Measurements from ENCODE around the gene LRRC7.
"Not testable (repeated sequence)": the region's sequence is repeated elsewhere in the genome, so short reads cannot be mapped to it uniquely, and the experiment has no call there.

The LRRC7 gene

DNA sequence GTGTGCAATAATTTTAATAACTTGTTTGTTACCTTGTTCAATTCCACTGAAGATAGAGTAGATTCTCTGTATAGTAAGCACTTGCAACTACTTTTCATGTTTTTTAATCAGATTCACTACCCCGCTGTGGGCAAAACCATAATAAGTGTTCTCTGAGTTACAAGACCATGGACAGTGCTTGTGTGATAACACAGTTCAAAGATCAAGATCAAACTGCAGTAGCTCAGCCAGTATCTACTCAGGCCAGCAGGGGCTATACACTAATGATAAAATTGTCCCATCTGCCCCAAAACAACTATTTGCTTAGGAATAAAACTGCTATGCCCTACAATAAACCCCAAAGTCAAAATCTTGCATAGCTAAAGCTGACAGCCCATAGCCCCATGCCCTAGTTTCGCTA, 129.6 kb downstream of the LRRC7 start:
- DNase-seq (ENCODE audit: low read depth in 2 of 2) = no peak

- DNase-seq (ENCODE audit: low read depth in 2 of 2) = no peak
These were observed 133.0 kb downstream of the LRRC7 start for GRCh38 chr1:69700770-69701169.

- no peak for DNase-seq (ENCODE audit: low read depth in 2 of 2)
These were observed 134.4 kb downstream of the LRRC7 start for GRCh38 chr1:69702085-69702484.

- DNase-seq (ENCODE audit: low read depth in 2 of 2) = no peak
These were observed 138.8 kb downstream of the LRRC7 start for GRCh38 chr1:69706473-69706872.

DNA sequence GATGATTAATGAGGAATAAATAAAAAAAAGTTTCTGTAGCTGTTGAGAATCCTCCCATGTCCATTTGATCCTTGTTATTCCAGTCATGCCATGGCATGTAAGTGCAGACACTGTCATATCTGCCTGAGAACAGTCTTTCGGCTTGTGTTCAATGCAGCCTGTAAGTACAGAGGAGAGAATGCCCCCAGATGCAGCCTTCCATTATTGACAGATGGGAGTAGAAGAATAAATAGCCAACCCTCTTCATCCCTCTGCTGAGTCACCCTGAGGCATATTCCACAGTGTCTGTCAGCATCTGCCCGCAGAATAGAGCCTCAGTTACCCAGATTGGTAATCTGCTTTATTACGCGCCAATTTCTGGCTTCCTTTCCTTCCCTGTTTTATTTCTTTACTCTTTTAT, 139.4 kb downstream of the LRRC7 start:
- DNase-seq (ENCODE audit: low read depth in 2 of 2) = no peak

DNA sequence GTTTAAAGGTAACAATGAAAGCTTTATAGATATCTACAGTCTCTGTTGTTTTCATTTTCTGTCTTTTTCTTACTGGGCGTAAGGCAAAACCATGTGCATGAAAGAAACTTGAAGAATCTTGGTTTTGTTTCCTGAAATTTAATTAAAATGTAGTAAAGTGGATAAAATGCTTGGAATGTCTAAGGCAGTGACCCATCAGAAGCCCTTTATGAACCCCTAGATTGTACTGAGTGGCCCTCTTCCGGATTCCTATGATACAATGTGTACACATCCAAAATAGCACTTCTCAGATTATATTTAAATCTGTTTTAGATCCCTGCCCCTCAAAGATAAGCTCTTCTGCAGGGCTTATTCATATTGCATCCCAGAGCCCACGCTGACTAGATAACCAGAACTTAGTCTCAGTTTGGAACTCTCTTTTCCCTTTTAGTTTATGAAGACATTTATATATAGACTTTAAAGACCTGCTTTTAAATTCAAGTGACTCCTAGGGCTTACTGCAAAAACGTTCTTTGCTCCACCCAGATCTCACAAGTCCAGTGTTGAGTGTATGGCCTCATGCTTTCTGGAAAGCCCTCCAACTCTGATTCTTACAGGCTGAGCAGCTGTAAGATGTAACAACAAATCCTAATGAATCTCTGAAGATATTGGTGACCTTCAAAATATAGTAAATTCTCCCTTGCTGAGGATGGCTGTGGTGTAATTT, 142.9 kb downstream of the LRRC7 start:
- DNase-seq (ENCODE audit: low read depth in 2 of 2) = no peak

DNA sequence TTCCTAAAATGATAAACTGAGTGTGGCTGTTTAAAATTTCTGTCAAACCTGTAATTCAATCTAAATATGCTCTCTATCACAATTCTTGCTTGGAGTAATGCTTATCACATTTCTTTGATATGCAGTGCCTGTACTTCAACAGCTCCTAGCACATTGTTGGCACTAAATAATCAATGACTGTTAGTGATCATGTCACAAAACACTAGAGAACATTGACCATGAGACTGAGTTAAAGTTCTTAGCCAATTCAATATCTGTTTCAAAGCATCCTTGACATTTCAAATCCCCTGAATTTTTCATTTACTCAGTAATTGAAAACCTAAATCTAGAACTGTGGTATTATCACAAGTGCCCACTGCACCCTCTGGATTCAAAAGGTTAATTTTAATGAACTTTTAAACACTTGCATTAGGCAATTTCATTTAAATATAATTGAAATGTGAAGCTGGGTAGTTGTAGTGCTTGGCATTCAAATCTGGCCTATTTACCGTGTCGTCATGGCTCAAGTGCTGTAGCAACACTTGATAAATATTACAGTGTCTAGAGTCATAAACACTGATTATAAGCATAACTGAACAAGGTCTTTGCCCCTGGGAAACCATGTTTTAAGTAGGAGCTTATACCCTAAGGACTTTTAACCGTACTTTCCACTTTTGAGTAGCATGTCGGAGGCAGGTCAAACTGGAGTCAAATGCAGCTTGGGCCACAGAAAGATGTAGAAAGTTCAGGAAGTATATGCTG, 143.6 kb downstream of the LRRC7 start:
- no peak for DNase-seq (ENCODE audit: low read depth in 2 of 2)

DNA sequence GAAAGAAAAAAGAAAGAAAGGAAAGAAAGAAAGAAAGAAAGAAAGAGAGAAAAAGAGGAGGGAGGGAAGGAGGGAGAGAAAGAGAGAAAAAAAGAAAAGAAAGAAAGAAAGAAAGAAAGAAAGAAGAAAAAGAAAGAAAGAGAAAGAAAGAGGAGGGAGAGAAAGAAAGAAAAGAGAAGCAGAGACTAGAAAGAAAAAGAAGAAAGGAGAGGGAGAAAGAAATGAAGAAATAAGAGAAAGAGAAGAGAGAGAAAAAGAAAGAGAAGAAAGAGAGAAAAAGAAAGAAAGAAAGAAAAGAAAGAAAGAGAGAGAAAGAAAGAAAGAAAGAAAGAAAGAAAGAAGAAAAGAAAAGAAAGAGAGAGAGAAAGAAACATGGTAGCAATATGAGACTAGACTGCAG, 150.1 kb downstream of the LRRC7 start:
- DNase-seq (ENCODE audit: low read depth in 2 of 2) = not testable (repeated sequence)

DNA sequence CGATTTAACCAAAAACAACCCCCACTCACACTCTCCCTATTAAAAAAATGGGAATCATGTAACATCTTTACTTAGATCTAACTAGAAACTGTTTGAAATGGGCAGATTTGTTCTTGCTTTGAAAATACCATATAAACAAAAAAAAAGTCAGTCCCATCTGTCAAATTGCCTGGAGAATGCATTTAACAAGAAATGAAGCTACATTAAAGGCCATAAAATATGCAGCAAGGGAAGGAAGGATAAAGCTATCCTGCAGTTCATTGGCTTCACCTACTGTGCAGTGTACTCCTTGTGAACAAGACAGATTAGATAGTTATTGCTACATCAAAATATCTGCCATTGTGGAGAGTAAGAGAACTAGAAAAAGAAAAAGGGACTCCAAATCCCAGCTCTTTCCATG, 160.5 kb downstream of the LRRC7 start:
- no peak for DNase-seq (ENCODE audit: low read depth in 2 of 2)

DNA sequence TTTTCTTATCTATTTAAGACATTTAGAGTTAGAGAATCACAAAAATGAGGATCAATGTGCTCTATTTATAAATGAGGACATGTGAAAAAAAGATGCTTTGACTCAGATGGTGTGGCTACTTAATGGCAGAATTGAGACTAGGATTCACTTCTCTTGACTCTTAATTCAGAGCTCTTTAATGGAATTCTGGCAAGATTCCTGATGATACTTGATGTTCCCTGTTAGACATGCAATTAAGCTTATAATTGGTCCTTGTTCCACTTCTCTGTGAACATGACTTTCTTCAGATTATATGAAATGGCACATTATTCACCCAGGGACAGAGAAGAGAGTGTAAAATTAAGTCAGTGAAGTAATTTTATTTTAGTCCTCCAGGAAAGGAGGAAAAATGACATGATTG, 165.3 kb downstream of the LRRC7 start:
- no peak for DNase-seq (ENCODE audit: low read depth in 2 of 2)

DNA sequence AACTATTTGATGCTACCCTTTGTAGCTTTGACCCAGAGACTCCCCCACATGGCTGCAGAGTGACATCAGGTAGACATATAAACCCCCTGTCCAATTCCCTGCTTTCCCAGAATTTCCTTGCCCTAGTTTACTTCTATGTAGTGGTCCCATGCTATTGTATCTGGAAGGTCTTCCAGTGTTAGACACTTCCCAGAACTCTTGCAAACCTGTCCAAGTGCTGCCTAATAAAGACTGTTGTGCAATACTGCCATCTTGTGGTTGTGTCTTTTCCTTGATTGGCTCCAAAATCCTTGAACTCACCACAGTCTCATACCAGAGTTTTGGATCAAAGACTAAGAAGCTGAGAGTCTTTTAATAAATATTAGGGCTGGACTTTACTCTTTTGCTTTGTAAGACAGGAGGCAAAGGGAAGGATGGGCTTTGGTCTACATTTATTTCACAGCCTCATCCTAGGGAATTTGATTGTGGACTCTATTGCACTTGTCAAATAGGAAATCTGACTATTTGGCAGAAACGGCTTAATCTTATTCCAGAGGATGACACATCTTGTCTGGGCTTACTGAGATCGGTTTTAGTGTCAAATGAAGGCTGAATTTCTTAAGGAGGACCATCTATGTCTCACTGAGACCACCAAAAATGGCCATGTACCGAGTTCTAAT, 169.9 kb downstream of the LRRC7 start:
- no peak for DNase-seq (ENCODE audit: low read depth in 2 of 2)

DNA sequence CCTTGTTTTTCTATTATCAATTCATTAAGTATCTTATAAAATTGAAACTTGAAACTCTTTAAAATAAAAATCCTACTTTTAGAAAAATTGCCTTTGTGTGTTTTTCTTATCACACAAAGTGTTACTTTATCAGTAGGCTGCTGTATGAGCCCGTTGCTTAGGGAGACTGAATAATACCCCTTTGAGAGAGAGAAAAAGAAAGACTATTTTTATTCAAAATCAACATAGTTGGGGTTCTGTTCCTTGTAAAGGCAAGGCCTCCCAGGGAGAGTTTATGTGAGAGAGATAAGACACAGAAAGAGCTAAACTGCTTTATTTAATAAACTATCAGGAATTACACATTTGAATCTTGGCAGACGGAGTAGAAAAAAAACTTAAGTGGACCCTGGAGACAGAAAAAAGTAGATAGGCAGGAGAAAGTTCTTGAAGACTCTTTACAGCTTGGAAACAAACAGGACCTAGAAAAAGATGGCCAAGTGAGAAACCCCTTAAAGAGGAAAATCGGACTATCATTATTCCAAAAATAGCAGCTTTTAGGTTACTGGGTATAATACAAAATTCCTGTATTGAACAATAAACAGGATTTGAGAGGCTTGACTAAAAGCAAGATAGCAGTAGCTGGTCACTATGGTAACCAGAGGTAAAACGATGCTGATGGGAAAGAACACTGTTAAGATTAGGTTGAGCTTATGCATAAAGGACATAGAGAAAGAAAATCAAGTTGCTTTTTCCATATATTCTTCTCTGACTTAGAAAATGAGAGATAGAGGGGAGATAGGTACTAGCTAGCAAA, 170.9 kb downstream of the LRRC7 start:
- no peak for DNase-seq (ENCODE audit: low read depth in 2 of 2)

DNA sequence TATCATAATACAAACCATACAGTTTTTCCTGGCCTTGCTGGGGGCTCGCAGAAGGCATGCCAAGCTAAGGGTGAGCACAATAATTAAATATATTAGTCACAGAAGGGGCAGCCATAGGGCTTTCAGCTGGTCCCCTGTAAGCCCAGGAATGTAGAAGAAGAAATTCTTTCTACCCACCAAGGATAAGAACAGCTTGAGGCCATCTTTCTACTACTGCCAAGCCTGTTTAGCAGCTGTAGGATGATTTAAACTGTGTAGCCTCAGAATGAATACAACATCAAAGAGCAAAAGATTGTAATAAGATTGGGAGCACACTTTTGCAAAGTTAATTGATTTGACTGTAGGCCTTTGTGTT, 171.5 kb downstream of the LRRC7 start:
- DNase-seq (ENCODE audit: low read depth in 2 of 2) = no peak

GRCh38 chr1:69743146-69743545, 175.4 kb downstream of the LRRC7 start:
- no peak for DNase-seq (ENCODE audit: low read depth in 2 of 2)

DNA sequence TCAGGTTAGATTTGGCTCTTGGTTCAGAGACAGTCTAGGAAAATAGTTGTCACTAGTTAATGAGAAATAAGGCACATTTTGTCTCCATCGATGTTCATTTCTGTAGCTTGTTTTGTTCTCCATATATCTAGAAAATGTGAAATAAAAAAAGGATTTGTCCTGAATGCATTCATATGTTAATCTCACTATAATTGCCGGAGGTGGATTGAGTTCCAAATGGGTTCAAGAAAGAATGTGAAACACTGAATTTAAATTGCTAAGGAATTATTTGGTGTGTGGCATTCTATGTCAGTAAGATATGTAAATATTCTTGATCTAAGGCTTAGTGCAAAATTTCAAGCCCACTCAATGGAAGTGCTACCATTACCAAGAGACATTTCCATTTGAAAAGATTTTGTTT, 176.7 kb downstream of the LRRC7 start:
- no peak for DNase-seq (ENCODE audit: low read depth in 2 of 2)

DNA sequence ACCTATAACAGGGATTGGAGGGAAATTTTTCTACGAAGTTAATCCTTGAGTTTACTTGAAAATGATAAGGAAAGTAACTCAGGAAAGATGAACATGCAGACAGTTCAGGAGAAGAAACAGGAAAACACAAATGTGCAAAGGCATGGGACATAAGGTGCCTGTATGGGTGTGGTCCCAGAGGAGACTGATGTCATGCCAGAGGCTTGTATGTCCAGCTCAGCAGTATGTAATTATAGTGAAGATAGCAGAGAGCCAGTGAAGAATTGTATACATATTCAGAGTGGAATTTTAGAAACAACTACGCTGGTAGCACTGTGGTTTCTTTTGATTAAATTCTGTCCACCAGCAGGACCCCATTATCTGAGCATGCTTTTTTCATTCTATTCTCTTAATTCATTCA, 179.5 kb downstream of the LRRC7 start:
- no peak for DNase-seq (ENCODE audit: low read depth in 2 of 2)

DNA sequence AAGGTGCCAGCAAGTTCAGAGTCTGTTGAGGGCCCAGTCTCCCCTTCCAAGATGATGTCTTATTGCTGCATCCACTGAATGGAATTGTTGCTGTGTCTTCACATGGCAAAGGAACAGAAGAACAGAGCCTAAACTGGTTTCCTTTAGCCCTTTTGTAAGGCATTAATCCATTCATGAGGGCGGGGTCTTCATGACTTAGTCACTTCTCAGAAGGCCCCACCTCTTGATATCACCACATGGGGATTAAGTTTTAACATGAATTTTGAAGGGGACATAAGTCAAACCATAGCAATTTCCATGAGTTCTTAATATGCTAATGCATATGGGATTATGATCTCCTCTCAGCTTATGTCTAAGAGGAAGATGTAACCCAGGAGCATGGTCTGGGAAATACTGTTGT, 182.9 kb downstream of the LRRC7 start:
- DNase-seq (ENCODE audit: low read depth in 2 of 2) = no peak

GRCh38 chr1:69752831-69753230, 185.1 kb downstream of the LRRC7 start:
- DNase-seq (ENCODE audit: low read depth in 2 of 2) = no peak

DNA sequence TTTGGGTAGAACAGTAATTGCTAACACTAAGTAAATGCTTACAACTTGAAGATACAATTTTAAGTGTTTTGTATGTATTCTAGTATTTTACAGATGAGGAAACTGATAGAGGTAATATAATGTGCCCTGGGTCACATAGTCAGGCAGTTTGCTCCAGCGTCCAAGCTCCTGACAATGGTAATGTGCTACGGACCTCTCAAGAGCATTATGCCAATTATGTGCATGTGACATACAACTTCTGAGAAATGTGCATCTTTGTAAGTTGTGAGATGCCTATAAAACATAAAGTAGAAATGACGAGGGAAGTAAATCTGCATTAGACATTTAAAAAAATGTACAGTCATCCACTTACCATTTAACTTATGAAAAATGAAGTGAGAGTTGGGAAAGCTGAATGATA, 186.8 kb downstream of the LRRC7 start:
- DNase-seq (ENCODE audit: low read depth in 2 of 2) = no peak

DNA sequence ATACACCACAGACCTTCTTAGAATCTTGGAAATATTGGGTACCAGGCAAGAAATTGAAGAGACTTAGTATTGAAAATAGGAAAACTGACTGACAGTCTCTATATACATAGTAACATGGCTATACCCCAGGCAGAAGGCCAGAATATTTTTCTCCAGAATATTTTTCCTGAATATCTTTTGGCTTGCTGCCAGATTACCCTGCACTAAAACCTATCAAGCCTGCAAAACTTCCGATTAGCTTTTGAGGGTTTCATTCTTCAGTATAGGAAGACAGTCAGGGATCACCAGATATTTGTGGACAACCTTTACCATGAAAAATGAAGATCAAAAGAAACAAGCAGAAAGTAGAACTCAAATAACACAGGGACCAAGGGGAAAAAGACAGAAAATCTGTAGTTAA, 187.9 kb downstream of the LRRC7 start:
- no peak for DNase-seq (ENCODE audit: low read depth in 2 of 2)

- no peak for DNase-seq (ENCODE audit: low read depth in 2 of 2)
These were observed 198.2 kb downstream of the LRRC7 start for GRCh38 chr1:69765951-69766350.

DNA sequence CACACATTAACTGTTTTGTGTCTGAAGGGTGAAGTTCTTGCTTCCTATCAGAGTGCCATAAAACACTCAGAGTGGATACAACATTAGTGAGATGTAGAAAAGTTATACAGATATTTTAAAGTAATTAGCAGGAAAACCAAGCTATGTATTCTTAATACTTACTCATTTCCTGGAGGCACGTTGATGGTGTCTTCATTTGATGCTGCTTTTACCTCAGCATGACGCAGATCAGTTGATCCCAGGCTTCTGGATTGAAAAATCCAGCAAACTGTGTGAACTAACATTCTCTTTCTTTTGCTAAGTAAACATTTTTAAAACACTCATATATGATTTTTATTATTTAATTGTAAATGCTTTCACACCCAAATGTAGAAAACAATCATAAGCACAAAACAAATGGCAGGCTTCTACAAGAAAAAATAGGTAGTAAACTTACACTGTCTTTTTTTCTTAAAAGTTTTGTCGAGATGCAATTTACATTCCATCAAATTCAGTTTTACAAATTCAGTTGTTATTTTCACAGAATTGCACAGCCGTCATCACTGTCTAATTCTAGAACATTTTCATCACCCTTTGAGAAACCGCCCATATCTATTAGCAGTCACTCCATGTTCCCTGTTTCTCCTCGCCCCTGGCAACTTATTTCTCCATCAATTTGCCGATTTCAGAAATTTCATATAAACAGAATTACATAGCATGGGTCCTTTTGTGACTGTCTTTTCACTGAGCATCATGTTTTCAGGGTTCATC, 198.9 kb downstream of the LRRC7 start:
- DNase-seq (ENCODE audit: low read depth in 2 of 2) = no peak
